GM21737 (cell line): Measurements from ENCODE around the gene RHBDF2.

ENCODE experiments used
- ATAC-seq: cut with Tn5 transposase; IDR thresholded peaks from one replicate; pipeline ENCODE4 v1.9.1; 2021; ENCODE audit warnings: mild to moderate bottlenecking, moderate library complexity; ENCODE audit not compliant: unreplicated experiment

The RHBDF2 gene

GRCh38 chr17:76502341-76503211 is 1.4 kb upstream of the RHBDF2 start:
- no peak for ATAC-seq

- no peak for ATAC-seq
These were observed 644 bp upstream of the RHBDF2 start for GRCh38 chr17:76501827-76502307.

DNA sequence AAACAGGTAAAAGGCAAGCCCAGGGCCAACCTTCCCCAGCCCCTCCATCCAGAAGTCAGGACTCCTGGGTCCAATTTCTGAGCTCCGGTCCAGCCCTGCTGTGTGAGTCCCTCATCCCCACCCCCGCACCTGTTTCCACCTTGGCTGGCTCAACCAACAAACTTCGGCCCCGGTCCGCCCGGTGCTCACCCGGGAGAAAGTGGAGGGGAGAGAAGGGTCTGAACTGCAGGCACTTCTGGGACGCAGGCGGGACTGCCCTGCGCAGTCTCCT is 541 bp downstream of the RHBDF2 start:
- peak; percentile 1 for ATAC-seq

GRCh38 chr17:76500074-76500746 is 1.0 kb downstream of the RHBDF2 start:
- no peak for ATAC-seq

- no peak for ATAC-seq
These were observed 2.0 kb downstream of the RHBDF2 start for GRCh38 chr17:76499267-76499667.

GRCh38 chr17:76498876-76499251 is 2.4 kb downstream of the RHBDF2 start:
- ATAC-seq = no peak

- ATAC-seq = no peak
These were observed 3.0 kb downstream of the RHBDF2 start for GRCh38 chr17:76497979-76498875.

GRCh38 chr17:76497699-76497978 is 3.6 kb downstream of the RHBDF2 start:
- ATAC-seq = no peak

- ATAC-seq = no peak
These were observed 4.8 kb downstream of the RHBDF2 start for GRCh38 chr17:76496464-76496863.

GRCh38 chr17:76495663-76496400 is 5.4 kb downstream of the RHBDF2 start:
- no peak for ATAC-seq

GRCh38 chr17:76493505-76494167 is 7.6 kb downstream of the RHBDF2 start:
- ATAC-seq = no peak

- peak; percentile 36 for ATAC-seq
These were observed 8.2 kb downstream of the RHBDF2 start for GRCh38 chr17:76492989-76493501.

GRCh38 chr17:76492123-76492988 is 8.9 kb downstream of the RHBDF2 start:
- peak; percentile 34 for ATAC-seq

GRCh38 chr17:76491271-76492122 is 9.7 kb downstream of the RHBDF2 start:
- peak; percentile 4 for ATAC-seq

DNA sequence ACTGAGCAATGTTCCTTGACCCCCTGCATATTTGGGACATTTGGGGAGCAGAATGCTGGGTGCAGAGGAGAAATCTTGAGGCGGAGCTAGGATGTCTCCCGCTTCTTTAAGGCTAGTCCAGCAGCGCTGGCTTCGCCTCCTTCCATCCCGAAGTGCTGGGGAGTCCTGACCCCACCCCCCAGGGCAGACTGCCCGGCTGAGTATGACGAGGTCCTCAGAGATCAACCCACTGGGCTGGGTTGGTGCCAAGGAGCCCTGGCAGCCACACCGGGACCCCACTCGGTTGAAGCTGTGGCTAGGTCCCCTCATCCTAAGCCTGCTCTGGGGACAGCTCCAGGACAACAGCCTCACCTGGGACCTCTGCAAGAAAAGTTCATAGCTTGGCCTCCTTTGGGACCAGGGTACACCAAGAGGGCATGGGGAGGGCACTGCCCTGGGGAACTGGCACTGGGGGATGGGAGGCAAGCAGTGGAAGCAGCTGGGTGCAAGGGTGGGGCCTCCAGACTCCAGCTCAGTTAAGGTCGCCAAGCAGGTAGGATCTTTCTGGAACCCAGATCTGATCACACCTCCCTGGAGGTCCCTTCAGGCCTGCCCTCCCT is 11.0 kb downstream of the RHBDF2 start:
- no peak for ATAC-seq

- no peak for ATAC-seq
These were observed 13.6 kb downstream of the RHBDF2 start for GRCh38 chr17:76487451-76488192.

GRCh38 chr17:76485569-76485968 is 15.7 kb downstream of the RHBDF2 start:
- ATAC-seq = no peak
